WTC11 (cell line): ENCODE data around the gene MAMSTR. TPM values are rescaled to one million over a fixed set of nuclear protein-coding genes. Genes with fewer than 3 reads are reported as not detected.

Experiments used
- ATAC-seq: fragments of 200-7000 bp; cut with Tn5 transposase; 2 replicates; pipeline ENCODE4 v1.10.0; 2021; ENCODE audit warnings: mild to moderate bottlenecking, moderate library complexity
- CTCF ChIA-PET: fragments of 300-600 bp; sonication (Branson Sonifier 250); formaldehyde crosslinking; loops from one replicate; lab custom pipeline; 2021; ENCODE audit warnings: antibody characterized with exemption; lab: Charles Lee
- POLR2A ChIA-PET: fragments of 350-600 bp; sonication (Branson Sonifier 250); formaldehyde crosslinking; loops from one replicate; lab custom pipeline; 2021; ENCODE audit warnings: antibody characterized with exemption; lab: Charles Lee
- DNase-seq: peaks from one replicate; pipeline ENCODE4 v3.0.0; 2021; ENCODE audit warnings: low spot score
- H3K27ac Mint-ChIP-seq: 2 replicates; pipeline ENCODE4 v1.8.0; 2021; ENCODE audit warnings: mixed read lengths
- H3K27me3 Mint-ChIP-seq: 2 replicates; pipeline ENCODE4 v1.8.0; 2021; ENCODE audit warnings: low read depth, mild to moderate bottlenecking, moderate library complexity, mixed read lengths
- H3K36me3 Mint-ChIP-seq: 2 replicates; pipeline ENCODE4 v1.8.0; 2021; ENCODE audit warnings: mixed read lengths
- H3K4me1 Mint-ChIP-seq: 2 replicates; pipeline ENCODE4 v1.8.0; 2022; ENCODE audit warnings: mixed read lengths
- H3K4me3 Mint-ChIP-seq: 2 replicates; pipeline ENCODE4 v1.8.0; 2021; ENCODE audit warnings: mild to moderate bottlenecking, moderate library complexity, mixed read lengths
- H3K9me3 Mint-ChIP-seq: 2 replicates; pipeline ENCODE4 v1.8.0; 2021; ENCODE audit warnings: mixed read lengths
- ATF1 ChIP-seq: sonication (generic); formaldehyde crosslinking; IDR thresholded peaks from 2 replicates; pipeline ENCODE4 v1.8.1; 2023; ENCODE audit warnings: mild to moderate bottlenecking, moderate library complexity, missing genetic modification reagents
- CBFB ChIP-seq: sonication (generic); formaldehyde crosslinking; IDR thresholded peaks from 2 replicates; pipeline ENCODE4 v1.8.1; 2022; ENCODE audit warnings: mild to moderate bottlenecking, low read depth, missing genetic modification reagents
- ETV6 ChIP-seq: sonication (generic); formaldehyde crosslinking; IDR thresholded peaks from 2 replicates; pipeline ENCODE4 v1.8.1; 2022; ENCODE audit warnings: mild to moderate bottlenecking, missing genetic modification reagents
- HMGA2 ChIP-seq: fragments of 250-450 bp; sonication (Bioruptor Pico); IDR thresholded peaks from 2 replicates; pipeline ENCODE4 v1.4.0; 2021; ENCODE audit warnings: mild to moderate bottlenecking, moderate library complexity
- NFE2L1 ChIP-seq: sonication (generic); formaldehyde crosslinking; IDR thresholded peaks from 2 replicates; pipeline ENCODE4 v1.8.1; 2023; ENCODE audit warnings: missing genetic modification reagents
- NFYB ChIP-seq: sonication (generic); formaldehyde crosslinking; conservative IDR thresholded peaks from 2 replicates; pipeline ENCODE4 v1.8.0; 2022; ENCODE audit warnings: low read depth, missing genetic modification reagents
- NR1H2 ChIP-seq: sonication (generic); formaldehyde crosslinking; IDR thresholded peaks from 2 replicates; pipeline ENCODE4 v1.9.0; 2021; ENCODE audit warnings: mild to moderate bottlenecking, moderate library complexity, missing genetic modification reagents
- NR2C2 ChIP-seq: sonication (generic); formaldehyde crosslinking; IDR thresholded peaks from 2 replicates; pipeline ENCODE4 v1.8.0; 2022; ENCODE audit warnings: mild to moderate bottlenecking, missing genetic modification reagents
- OVOL2 ChIP-seq: fragments of 250-450 bp; sonication (Bioruptor Pico); IDR thresholded peaks from 2 replicates; pipeline ENCODE4 v1.9.0; 2021; ENCODE audit warnings: mild to moderate bottlenecking, borderline replicate concordance
- RORB ChIP-seq: fragments of 250-450 bp; sonication (Bioruptor Pico); IDR thresholded peaks from 2 replicates; pipeline ENCODE4 v1.9.0; 2021; ENCODE audit warnings: mild to moderate bottlenecking
- SP1 ChIP-seq: sonication (generic); formaldehyde crosslinking; conservative IDR thresholded peaks from 2 replicates; pipeline ENCODE4 v1.8.1; 2022; ENCODE audit warnings: missing genetic modification reagents
- TEAD1 ChIP-seq: sonication (generic); formaldehyde crosslinking; IDR thresholded peaks from 2 replicates; pipeline ENCODE4 v1.8.0; 2022; ENCODE audit warnings: mild to moderate bottlenecking, missing genetic modification reagents
- ZNF263 ChIP-seq: sonication (generic); formaldehyde crosslinking; IDR thresholded peaks from 2 replicates; pipeline ENCODE4 v1.8.1; 2022; ENCODE audit warnings: low read depth, mild to moderate bottlenecking, moderate library complexity, missing genetic modification reagents
- total RNA-seq: library from RNA; stranded (reverse); gene quantifications from 3 replicates; pipeline ENCODE4 v1.2.3, GENCODE V29; 2021
- TF ChIP-seq, protein P1 (sequence below): sonication (generic); formaldehyde crosslinking; IDR thresholded peaks from 2 replicates; pipeline ENCODE4 v1.8.1; 2023; ENCODE audit warnings: mild to moderate bottlenecking, missing genetic modification reagents
- TF ChIP-seq, protein P2 (sequence below): fragments of 250-450 bp; sonication (Bioruptor Pico); conservative IDR thresholded peaks from 2 replicates; pipeline ENCODE4 v1.9.0; 2021; ENCODE audit warnings: mild to moderate bottlenecking
- TF ChIP-seq, protein P3 (sequence below): sonication (generic); formaldehyde crosslinking; IDR thresholded peaks from 2 replicates; pipeline ENCODE4 v1.8.1; 2023; ENCODE audit warnings: mild to moderate bottlenecking, moderate library complexity, missing genetic modification reagents
- TF ChIP-seq, protein P4 (sequence below): sonication (generic); formaldehyde crosslinking; IDR thresholded peaks from 2 replicates; pipeline ENCODE4 v1.8.0; 2022; ENCODE audit warnings: mild to moderate bottlenecking, missing genetic modification reagents
- TF ChIP-seq, protein P5 (sequence below): fragments of 200-600 bp; IDR thresholded peaks from 2 replicates; pipeline ENCODE4 v1.8.0; 2022; ENCODE audit warnings: antibody characterized with exemption
- TF ChIP-seq, protein P6 (sequence below): sonication (generic); formaldehyde crosslinking; IDR thresholded peaks from 2 replicates; pipeline ENCODE4 v1.8.1; 2023; ENCODE audit warnings: mild to moderate bottlenecking, missing genetic modification reagents, moderate library complexity
- TF ChIP-seq, protein P7 (sequence below): sonication (generic); formaldehyde crosslinking; IDR thresholded peaks from 2 replicates; pipeline ENCODE4 v1.8.1; 2023; ENCODE audit warnings: mild to moderate bottlenecking, missing genetic modification reagents
- TF ChIP-seq, protein P8 (sequence below): sonication (generic); formaldehyde crosslinking; conservative IDR thresholded peaks from 2 replicates; pipeline ENCODE4 v1.8.1; 2023; ENCODE audit warnings: mild to moderate bottlenecking, low read depth, missing genetic modification reagents, moderate library complexity
- TF ChIP-seq, protein P9 (sequence below): sonication (generic); formaldehyde crosslinking; IDR thresholded peaks from 2 replicates; pipeline ENCODE4 v1.8.1; 2023; ENCODE audit warnings: mild to moderate bottlenecking, missing genetic modification reagents, moderate library complexity

The MAMSTR gene
- total RNA-seq, 1 experiment from 2014 or later = 1.4 TPM

DNA sequence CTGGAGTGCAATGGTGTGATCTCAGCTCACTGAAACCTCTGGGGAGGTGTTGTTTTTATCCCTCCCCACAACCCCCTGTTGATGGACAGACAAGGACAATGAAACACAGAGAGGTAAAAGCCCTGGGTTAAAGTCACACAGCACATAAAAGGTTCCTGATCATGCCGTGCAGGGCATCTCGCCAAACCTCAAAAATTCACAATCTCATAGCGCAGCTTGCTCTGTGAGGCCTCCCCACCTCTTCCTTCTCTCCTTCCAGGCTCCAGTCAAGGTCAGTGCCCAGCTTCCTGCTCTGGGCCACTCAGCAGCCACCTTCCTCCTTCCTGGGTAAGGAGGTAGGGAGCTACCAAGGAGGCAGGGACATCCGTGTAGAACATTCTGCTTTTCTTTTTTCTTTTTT lies 21.5 kb downstream of the MAMSTR start (continued):
- TF ChIP-seq, protein P1, sequence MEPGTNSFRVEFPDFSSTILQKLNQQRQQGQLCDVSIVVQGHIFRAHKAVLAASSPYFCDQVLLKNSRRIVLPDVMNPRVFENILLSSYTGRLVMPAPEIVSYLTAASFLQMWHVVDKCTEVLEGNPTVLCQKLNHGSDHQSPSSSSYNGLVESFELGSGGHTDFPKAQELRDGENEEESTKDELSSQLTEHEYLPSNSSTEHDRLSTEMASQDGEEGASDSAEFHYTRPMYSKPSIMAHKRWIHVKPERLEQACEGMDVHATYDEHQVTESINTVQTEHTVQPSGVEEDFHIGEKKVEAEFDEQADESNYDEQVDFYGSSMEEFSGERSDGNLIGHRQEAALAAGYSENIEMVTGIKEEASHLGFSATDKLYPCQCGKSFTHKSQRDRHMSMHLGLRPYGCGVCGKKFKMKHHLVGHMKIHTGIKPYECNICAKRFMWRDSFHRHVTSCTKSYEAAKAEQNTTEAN = no peak
- TF ChIP-seq, protein P2, sequence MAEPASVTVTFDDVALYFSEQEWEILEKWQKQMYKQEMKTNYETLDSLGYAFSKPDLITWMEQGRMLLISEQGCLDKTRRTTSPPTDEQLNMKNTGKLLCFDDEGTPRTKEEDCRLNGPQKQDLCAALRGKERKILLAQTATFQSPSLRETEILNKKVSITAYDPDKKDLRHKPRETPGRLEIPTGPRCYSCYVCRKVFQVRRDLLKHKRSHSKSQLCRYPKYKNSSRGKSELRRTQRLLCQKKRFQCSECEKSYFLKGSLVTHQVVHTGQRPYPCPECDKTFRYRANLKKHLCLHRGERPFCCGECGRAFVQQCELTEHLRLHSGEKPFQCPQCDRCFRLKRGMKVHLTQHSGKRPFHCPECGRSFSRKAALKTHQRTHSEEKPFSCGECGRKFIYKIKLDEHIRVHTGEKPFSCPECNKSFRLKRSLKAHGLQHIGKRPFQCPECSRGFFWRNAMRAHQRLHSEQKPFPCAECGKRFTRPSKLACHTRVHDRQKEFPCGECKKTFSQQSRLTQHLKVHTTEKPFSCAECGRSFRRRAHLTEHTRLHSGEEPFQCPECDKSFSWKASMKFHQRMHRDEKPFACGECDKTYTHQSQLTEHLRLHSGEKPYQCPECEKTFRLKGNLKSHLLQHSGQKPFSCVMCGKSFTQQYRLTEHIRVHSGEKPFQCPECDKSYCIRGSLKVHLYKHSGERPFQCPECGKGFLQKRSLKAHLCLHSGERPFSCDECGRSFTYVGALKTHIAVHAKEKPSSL (CRISPR knock-in tag) = no peak
- no peak for TF ChIP-seq NFE2L1
- TF ChIP-seq CBFB (CRISPR knock-in tag) = no peak
- TF ChIP-seq ATF1 = no peak

DNA sequence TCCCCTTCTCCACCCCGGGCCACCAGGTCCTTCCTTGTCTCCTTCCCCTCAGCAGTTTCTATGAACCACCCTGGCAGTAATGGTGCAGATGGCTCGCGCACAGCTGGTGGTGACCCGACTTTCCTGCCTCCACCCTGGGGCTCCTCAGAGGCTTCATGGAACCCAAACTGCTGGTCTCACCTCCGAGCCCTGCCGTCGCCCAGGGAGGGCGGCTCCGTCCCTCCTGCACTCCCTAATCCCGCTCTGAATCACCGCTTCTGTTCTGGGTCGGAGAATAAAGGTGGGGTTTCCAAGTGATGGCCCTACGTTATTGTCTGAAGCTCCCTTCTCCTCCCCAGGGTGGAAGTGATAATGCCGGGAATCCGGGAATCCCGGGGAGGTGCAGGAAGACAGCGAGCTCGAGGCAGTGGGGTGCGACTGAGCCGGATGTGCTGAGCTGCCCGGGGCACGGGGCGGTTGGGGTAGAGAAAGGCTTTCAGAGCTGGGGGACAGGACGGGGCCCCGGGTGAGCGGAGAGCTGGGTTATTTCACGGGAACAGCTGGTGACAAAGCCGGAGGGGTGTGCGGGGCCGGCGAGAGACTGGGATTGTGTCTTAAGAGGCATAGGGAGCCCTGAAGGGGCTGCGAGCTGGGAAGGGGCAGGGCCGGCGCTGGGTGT lies 23.0 kb downstream of the MAMSTR start:
- peaks cover 4% of the 10 kb centered on the region for H3K4me1 Mint-ChIP-seq
- DNase-seq (peak; percentile 46), ATAC-seq (peak; percentile 53)
- no peaks in the 10 kb centered on the region for H3K27me3 Mint-ChIP-seq
- peaks cover 8% of the 10 kb centered on the region; the same call in 1 of the 2 replicates for H3K36me3 Mint-ChIP-seq
- peak overlapping the region; percentile 97 for H3K4me3 Mint-ChIP-seq
- ChIA-PET POLR2A (interaction anchor here (0.5 to 3.0 kb wide), 10 partner anchors 17 to 426 kb away, joined by 3 to 20 read pairs (median 6); partner anchors contain the start of genes BCAT2, CA11 and IZUMO1), CTCF (interaction anchor here (0.6 to 2.3 kb wide), 21 partner anchors 9 to 435 kb away, joined by 3 to 33 read pairs (median 4); partner anchors contain the start of genes CA11, GYS1, IZUMO1 and NTN5)
- no peaks in the 10 kb centered on the region for H3K9me3 Mint-ChIP-seq
- H3K27ac Mint-ChIP-seq = peak overlapping the region; percentile 79
- no peak for TF ChIP-seq OVOL2 (CRISPR knock-in tag)
- no peak for TF ChIP-seq RORB (CRISPR knock-in tag)
- TF ChIP-seq, protein P3, sequence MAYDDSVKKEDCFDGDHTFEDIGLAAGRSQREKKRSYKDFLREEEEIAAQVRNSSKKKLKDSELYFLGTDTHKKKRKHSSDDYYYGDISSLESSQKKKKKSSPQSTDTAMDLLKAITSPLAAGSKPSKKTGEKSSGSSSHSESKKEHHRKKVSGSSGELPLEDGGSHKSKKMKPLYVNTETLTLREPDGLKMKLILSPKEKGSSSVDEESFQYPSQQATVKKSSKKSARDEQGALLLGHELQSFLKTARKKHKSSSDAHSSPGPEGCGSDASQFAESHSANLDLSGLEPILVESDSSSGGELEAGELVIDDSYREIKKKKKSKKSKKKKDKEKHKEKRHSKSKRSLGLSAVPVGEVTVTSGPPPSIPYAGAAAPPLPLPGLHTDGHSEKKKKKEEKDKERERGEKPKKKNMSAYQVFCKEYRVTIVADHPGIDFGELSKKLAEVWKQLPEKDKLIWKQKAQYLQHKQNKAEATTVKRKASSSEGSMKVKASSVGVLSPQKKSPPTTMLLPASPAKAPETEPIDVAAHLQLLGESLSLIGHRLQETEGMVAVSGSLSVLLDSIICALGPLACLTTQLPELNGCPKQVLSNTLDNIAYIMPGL (CRISPR knock-in tag) = peak; percentile 84
- TF ChIP-seq NR1H2 (CRISPR knock-in tag) = no peak
- no peak for TF ChIP-seq NFYB (CRISPR knock-in tag)
- TF ChIP-seq, protein P4, sequence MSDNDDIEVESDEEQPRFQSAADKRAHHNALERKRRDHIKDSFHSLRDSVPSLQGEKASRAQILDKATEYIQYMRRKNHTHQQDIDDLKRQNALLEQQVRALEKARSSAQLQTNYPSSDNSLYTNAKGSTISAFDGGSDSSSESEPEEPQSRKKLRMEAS (CRISPR knock-in tag) = 0 out of 2 replicates have a peak, but pooled peaks have one; percentile 7
- no peak for TF ChIP-seq HMGA2
- no peak for TF ChIP-seq SP1 (CRISPR knock-in tag)
- TF ChIP-seq, protein P5, sequence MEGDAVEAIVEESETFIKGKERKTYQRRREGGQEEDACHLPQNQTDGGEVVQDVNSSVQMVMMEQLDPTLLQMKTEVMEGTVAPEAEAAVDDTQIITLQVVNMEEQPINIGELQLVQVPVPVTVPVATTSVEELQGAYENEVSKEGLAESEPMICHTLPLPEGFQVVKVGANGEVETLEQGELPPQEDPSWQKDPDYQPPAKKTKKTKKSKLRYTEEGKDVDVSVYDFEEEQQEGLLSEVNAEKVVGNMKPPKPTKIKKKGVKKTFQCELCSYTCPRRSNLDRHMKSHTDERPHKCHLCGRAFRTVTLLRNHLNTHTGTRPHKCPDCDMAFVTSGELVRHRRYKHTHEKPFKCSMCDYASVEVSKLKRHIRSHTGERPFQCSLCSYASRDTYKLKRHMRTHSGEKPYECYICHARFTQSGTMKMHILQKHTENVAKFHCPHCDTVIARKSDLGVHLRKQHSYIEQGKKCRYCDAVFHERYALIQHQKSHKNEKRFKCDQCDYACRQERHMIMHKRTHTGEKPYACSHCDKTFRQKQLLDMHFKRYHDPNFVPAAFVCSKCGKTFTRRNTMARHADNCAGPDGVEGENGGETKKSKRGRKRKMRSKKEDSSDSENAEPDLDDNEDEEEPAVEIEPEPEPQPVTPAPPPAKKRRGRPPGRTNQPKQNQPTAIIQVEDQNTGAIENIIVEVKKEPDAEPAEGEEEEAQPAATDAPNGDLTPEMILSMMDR = no peak
- TF ChIP-seq, protein P6, sequence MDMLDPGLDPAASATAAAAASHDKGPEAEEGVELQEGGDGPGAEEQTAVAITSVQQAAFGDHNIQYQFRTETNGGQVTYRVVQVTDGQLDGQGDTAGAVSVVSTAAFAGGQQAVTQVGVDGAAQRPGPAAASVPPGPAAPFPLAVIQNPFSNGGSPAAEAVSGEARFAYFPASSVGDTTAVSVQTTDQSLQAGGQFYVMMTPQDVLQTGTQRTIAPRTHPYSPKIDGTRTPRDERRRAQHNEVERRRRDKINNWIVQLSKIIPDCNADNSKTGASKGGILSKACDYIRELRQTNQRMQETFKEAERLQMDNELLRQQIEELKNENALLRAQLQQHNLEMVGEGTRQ (CRISPR knock-in tag) = peak; percentile 24; the same call in 1 of the 2 replicates
- TF ChIP-seq, protein P7, sequence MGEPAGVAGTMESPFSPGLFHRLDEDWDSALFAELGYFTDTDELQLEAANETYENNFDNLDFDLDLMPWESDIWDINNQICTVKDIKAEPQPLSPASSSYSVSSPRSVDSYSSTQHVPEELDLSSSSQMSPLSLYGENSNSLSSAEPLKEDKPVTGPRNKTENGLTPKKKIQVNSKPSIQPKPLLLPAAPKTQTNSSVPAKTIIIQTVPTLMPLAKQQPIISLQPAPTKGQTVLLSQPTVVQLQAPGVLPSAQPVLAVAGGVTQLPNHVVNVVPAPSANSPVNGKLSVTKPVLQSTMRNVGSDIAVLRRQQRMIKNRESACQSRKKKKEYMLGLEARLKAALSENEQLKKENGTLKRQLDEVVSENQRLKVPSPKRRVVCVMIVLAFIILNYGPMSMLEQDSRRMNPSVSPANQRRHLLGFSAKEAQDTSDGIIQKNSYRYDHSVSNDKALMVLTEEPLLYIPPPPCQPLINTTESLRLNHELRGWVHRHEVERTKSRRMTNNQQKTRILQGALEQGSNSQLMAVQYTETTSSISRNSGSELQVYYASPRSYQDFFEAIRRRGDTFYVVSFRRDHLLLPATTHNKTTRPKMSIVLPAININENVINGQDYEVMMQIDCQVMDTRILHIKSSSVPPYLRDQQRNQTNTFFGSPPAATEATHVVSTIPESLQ (CRISPR knock-in tag) = no peak
- no peak for TF ChIP-seq NR2C2 (CRISPR knock-in tag)
- TF ChIP-seq, protein P8, sequence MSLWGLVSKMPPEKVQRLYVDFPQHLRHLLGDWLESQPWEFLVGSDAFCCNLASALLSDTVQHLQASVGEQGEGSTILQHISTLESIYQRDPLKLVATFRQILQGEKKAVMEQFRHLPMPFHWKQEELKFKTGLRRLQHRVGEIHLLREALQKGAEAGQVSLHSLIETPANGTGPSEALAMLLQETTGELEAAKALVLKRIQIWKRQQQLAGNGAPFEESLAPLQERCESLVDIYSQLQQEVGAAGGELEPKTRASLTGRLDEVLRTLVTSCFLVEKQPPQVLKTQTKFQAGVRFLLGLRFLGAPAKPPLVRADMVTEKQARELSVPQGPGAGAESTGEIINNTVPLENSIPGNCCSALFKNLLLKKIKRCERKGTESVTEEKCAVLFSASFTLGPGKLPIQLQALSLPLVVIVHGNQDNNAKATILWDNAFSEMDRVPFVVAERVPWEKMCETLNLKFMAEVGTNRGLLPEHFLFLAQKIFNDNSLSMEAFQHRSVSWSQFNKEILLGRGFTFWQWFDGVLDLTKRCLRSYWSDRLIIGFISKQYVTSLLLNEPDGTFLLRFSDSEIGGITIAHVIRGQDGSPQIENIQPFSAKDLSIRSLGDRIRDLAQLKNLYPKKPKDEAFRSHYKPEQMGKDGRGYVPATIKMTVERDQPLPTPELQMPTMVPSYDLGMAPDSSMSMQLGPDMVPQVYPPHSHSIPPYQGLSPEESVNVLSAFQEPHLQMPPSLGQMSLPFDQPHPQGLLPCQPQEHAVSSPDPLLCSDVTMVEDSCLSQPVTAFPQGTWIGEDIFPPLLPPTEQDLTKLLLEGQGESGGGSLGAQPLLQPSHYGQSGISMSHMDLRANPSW (CRISPR knock-in tag) = 0 out of 2 replicates have a peak, but pooled peaks have one; percentile 19
- TF ChIP-seq ZNF263 = no peak
- TF ChIP-seq, protein P9, sequence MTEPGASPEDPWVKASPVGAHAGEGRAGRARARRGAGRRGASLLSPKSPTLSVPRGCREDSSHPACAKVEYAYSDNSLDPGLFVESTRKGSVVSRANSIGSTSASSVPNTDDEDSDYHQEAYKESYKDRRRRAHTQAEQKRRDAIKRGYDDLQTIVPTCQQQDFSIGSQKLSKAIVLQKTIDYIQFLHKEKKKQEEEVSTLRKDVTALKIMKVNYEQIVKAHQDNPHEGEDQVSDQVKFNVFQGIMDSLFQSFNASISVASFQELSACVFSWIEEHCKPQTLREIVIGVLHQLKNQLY (CRISPR knock-in tag) = no peak
- no peak for TF ChIP-seq TEAD1 (CRISPR knock-in tag)
- peak; percentile 75 for TF ChIP-seq ETV6 (CRISPR knock-in tag)
